HL-60 (cell line): ENCODE data around the gene RASL11A.

Experiments
- DNase-seq, 2 experiments: peaks; one replicate each; pipeline ENCODE4 v3.0.0-alpha.2; 2010 to 2020; ENCODE audit warnings: low read depth in 1 of 2, low spot score in 1 of 2
- H3K27ac ChIP-seq: fragments of 250-450 bp; sonication (Bioruptor Pico); replicated peaks from 2 replicates; pipeline ENCODE4 v1.5.1; 2020; ENCODE audit warnings: mild to moderate bottlenecking, moderate library complexity
- H3K27me3 ChIP-seq: fragments of 250-450 bp; sonication (Bioruptor Pico); 2 replicates; pipeline ENCODE4 v1.5.1; 2021; ENCODE audit warnings: mild to moderate bottlenecking, moderate library complexity; ENCODE audit not compliant: insufficient read depth, poor library complexity, severe bottlenecking
- H3K4me3 ChIP-seq: replicated peaks from 2 replicates; pipeline ENCODE4 v1.5.1; 2011; ENCODE audit warnings: mild to moderate bottlenecking, control low read depth, low read length; ENCODE audit not compliant: insufficient read depth
- GABPA ChIP-seq: IDR thresholded peaks from 2 replicates; pipeline ENCODE4 v1.6.1; 2012; ENCODE audit warnings: low read depth
- POLR2AphosphoS5 ChIP-seq: IDR thresholded peaks from 2 replicates; pipeline ENCODE4 v1.6.1; 2012; ENCODE audit warnings: low read depth
- SPI1 ChIP-seq: IDR thresholded peaks from 2 replicates; pipeline ENCODE4 v1.6.1; 2012; ENCODE audit warnings: low read depth, mild to moderate bottlenecking, borderline replicate concordance
- TF ChIP-seq, protein P1 (sequence below): IDR thresholded peaks from 2 replicates; pipeline ENCODE4 v1.6.1; 2012; ENCODE audit warnings: low read depth; ENCODE audit not compliant: insufficient replicate concordance
- TF ChIP-seq, protein P2 (sequence below): IDR thresholded peaks from one replicate; pipeline ENCODE4 v1.5.1; 2011; ENCODE audit warnings: low read length, control low read depth, inconsistent platforms; ENCODE audit not compliant: insufficient read depth

RASL11A gene

DNA sequence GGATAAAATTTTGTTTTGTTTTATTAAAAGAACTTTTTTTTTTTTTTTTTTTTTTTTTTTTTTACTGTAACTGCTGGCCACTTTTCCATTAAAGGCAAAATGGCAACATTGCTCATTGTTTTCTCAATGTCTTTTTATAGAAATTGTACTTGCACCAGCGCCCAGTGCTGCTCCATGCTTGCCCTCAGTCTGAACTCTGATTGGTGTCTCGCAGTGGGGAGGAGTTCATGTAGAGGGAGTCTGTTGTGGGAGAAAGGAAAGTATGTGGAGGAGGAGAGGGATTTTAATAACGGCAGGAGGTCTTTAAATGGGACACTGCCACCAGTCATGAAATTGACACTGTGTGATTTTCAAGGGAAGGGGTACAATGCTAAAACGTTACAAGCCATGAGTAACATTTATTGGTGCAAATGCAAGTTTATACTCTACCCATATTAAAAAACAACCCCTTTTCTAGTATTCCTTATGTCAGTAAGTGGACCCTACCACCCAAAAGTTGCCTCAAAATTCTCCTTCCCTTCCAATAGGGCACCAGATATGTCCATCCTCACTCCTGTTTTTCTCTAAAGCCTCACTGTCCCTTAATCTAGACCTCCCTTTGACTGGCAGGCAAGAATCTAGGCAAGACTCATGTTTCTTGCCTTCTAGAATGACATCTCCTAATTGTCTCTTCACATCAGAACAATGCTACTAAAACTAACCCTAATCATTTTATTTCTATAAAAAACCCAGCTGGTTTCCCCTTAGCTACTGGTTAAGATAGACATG lies 3.2 kb downstream of the RASL11A start:
- DNase-seq: no peak
- no peak for TF ChIP-seq POLR2AphosphoS5
- TF ChIP-seq SPI1: no peak
- TF ChIP-seq, protein P1, sequence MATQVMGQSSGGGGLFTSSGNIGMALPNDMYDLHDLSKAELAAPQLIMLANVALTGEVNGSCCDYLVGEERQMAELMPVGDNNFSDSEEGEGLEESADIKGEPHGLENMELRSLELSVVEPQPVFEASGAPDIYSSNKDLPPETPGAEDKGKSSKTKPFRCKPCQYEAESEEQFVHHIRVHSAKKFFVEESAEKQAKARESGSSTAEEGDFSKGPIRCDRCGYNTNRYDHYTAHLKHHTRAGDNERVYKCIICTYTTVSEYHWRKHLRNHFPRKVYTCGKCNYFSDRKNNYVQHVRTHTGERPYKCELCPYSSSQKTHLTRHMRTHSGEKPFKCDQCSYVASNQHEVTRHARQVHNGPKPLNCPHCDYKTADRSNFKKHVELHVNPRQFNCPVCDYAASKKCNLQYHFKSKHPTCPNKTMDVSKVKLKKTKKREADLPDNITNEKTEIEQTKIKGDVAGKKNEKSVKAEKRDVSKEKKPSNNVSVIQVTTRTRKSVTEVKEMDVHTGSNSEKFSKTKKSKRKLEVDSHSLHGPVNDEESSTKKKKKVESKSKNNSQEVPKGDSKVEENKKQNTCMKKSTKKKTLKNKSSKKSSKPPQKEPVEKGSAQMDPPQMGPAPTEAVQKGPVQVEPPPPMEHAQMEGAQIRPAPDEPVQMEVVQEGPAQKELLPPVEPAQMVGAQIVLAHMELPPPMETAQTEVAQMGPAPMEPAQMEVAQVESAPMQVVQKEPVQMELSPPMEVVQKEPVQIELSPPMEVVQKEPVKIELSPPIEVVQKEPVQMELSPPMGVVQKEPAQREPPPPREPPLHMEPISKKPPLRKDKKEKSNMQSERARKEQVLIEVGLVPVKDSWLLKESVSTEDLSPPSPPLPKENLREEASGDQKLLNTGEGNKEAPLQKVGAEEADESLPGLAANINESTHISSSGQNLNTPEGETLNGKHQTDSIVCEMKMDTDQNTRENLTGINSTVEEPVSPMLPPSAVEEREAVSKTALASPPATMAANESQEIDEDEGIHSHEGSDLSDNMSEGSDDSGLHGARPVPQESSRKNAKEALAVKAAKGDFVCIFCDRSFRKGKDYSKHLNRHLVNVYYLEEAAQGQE: no peak
- TF ChIP-seq GABPA: no peak
- TF ChIP-seq, protein P2, sequence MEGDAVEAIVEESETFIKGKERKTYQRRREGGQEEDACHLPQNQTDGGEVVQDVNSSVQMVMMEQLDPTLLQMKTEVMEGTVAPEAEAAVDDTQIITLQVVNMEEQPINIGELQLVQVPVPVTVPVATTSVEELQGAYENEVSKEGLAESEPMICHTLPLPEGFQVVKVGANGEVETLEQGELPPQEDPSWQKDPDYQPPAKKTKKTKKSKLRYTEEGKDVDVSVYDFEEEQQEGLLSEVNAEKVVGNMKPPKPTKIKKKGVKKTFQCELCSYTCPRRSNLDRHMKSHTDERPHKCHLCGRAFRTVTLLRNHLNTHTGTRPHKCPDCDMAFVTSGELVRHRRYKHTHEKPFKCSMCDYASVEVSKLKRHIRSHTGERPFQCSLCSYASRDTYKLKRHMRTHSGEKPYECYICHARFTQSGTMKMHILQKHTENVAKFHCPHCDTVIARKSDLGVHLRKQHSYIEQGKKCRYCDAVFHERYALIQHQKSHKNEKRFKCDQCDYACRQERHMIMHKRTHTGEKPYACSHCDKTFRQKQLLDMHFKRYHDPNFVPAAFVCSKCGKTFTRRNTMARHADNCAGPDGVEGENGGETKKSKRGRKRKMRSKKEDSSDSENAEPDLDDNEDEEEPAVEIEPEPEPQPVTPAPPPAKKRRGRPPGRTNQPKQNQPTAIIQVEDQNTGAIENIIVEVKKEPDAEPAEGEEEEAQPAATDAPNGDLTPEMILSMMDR: no peak
- Histone ChIP-seq H3K27me3 (peaks cover 8% of the 10 kb centered on the region), H3K27ac (no peak overlapping the region), H3K4me3 (no peak overlapping the region)

DNA sequence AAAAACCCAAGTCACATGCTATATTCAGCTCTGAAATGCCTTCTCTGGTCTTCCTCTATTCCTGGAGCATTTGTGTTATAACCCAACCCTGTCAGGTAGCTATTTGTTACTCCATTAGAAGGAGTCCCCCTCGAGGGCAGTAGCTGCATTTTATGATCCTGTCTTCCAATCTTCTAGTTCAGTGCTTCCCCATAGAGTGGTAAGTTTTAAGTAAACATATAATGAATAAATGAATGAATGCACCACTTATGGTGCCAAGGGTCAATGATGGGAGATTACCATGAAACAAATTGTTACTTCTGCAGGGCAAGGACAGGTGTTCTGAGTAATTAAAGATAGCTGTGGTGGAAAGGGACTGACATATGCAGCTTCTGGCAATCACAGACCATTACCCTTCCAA lies 4.0 kb downstream of the RASL11A start:
- Histone ChIP-seq H3K27me3 (peaks cover 8% of the 10 kb centered on the region), H3K27ac (no peak overlapping the region), H3K4me3 (no peak overlapping the region)
- TF ChIP-seq, protein P2: no peak
- DNase-seq: no peak

DNA sequence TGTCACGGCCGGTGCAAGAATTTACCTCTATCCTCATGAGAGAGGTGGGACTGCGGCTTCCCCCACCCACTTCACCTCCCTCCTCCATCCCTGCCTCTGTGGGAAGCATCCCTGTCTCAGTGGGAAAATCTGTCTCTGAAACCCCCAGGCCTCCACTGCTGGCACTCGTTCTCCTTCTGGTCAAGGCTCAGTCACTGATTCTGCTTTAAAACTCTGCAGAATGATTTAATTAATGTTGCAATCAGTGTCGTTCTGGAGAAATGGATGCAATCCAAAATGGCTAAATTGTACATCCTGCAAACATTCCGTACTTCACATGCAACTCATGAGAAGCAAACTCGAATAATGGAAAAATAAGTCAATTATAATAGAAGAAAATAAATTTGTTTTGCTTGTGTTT lies 5.6 kb downstream of the RASL11A start:
- Histone ChIP-seq H3K27me3 (peaks cover 8% of the 10 kb centered on the region), H3K27ac (no peak overlapping the region), H3K4me3 (no peak overlapping the region)
- TF ChIP-seq, protein P2: no peak
- TF ChIP-seq POLR2AphosphoS5 (no peak), SPI1 (no peak), GABPA (no peak)
- TF ChIP-seq, protein P1: no peak
- no peak for DNase-seq

DNA sequence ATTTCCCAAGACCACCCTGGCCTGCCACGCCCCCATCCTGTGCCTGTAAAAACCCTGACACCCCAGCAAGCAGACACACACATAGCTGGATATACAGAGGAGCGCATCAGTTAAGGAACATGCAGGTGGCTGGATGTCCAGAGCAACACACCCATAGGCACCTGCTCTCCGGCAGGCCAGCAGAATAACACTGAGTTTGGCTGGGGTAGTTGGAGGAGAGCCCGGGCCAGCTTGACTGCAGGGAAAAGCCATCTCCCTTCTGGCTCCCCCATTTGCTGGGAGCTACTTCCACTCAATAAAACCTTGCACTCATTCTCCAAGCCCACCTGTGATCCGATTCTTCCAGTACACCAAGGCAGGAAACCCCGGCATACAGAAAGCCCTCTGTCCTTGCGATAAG lies 8.9 kb downstream of the RASL11A start:
- DNase-seq: no peak
- TF ChIP-seq, protein P2: no peak
- no peak for TF ChIP-seq GABPA
- TF ChIP-seq POLR2AphosphoS5: no peak
- TF ChIP-seq SPI1: no peak
- TF ChIP-seq, protein P1: no peak

More for the DNA sequence above, 8.9 kb downstream of the RASL11A start:
- Histone ChIP-seq H3K27ac (no peak overlapping the region), H3K4me3 (no peak overlapping the region), H3K27me3 (peaks cover 2% of the 10 kb centered on the region)
